Transverse colon (tissue), 4 donors: Measurements from ENCODE around the gene NEK10.

Experiments used
- EP300 ChIP-seq: sonication (generic); formaldehyde crosslinking; IDR thresholded peaks from one replicate; pipeline ENCODE4 v1.6.1; 2017; ENCODE audit warnings: antibody characterized with exemption, low read depth
- POLR2A ChIP-seq: fragments of 450-650 bp; IDR thresholded peaks from one replicate; pipeline ENCODE4 v1.6.1; 2016; ENCODE audit warnings: antibody characterized with exemption, mild to moderate bottlenecking, moderate library complexity
- POLR2AphosphoS5 ChIP-seq, 3 donors: sonication (generic); formaldehyde crosslinking; IDR thresholded peaks; one replicate each; pipeline ENCODE4 v1.6.1; 2016; ENCODE audit warnings: antibody characterized with exemption in 3 of 3
- TF ChIP-seq, protein P1 (sequence below), 5 experiments: fragments of 200-600 bp in 3 of 5; fragments of 450-650 bp in 2 of 5; sonication (generic) in 3 of 5; IDR thresholded peaks; 1 replicate in 2 of 5; 2 replicates in 3 of 5; pipeline ENCODE4 v1.5.1; 2016 to 2017; ENCODE audit warnings: antibody characterized with exemption in 5 of 5, inconsistent platforms in 3 of 5, mild to moderate bottlenecking in 2 of 5, moderate library complexity in 1 of 5

- TF ChIP-seq, protein P1, sequence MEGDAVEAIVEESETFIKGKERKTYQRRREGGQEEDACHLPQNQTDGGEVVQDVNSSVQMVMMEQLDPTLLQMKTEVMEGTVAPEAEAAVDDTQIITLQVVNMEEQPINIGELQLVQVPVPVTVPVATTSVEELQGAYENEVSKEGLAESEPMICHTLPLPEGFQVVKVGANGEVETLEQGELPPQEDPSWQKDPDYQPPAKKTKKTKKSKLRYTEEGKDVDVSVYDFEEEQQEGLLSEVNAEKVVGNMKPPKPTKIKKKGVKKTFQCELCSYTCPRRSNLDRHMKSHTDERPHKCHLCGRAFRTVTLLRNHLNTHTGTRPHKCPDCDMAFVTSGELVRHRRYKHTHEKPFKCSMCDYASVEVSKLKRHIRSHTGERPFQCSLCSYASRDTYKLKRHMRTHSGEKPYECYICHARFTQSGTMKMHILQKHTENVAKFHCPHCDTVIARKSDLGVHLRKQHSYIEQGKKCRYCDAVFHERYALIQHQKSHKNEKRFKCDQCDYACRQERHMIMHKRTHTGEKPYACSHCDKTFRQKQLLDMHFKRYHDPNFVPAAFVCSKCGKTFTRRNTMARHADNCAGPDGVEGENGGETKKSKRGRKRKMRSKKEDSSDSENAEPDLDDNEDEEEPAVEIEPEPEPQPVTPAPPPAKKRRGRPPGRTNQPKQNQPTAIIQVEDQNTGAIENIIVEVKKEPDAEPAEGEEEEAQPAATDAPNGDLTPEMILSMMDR (IDR thresholded peaks at IDR 0.05): no peak
- TF ChIP-seq POLR2AphosphoS5 (IDR thresholded peaks at IDR 0.05) (no peak), POLR2A (no peak), EP300 (no peak)
Observed at GRCh38 chr3:27391796-27392195, 22.6 kb upstream of the NEK10 start.
